GOT3 (cell line): ENCODE results near the gene TTC9.

Source experiments
- DNase-seq: peaks from one replicate; lab custom pipeline; 2025; ENCODE audit warnings: mixed read lengths; lab: John Stamatoyannopoulos, UW

TTC9 gene

GRCh38 chr14:70641548-70642302, at the start of gene TTC9:
TSS of gene TTC9 (plus strand) at chr14:70641916. CDS start at chr14:70642130, 214 bp downstream.
- no peak for DNase-seq

- no peak for DNase-seq
Measured at GRCh38 chr14:70594461-70594860, 47.3 kb upstream of the TTC9 start.

- no peak for DNase-seq
Measured at GRCh38 chr14:70595443-70596185, 46.1 kb upstream of the TTC9 start.

- DNase-seq: no peak
Measured at GRCh38 chr14:70597731-70598130, 44.0 kb upstream of the TTC9 start.

GRCh38 chr14:70599345-70599744, 42.4 kb upstream of the TTC9 start:
- no peak for DNase-seq

GRCh38 chr14:70600382-70601157, 41.1 kb upstream of the TTC9 start, which contains the start of gene MED6:
TSS of gene MED6 (minus strand) at chr14:70600655. CDS start at chr14:70600637, 18 bp downstream.
- peak; percentile 44 for DNase-seq

GRCh38 chr14:70601162-70601561, 40.6 kb upstream of the TTC9 start:
- no peak for DNase-seq

- no peak for DNase-seq
Measured at GRCh38 chr14:70602254-70602653, 39.5 kb upstream of the TTC9 start.

- no peak for DNase-seq
Measured at GRCh38 chr14:70611216-70611615, 30.5 kb upstream of the TTC9 start.

- DNase-seq: no peak
Measured at GRCh38 chr14:70616646-70617045, 25.1 kb upstream of the TTC9 start.

GRCh38 chr14:70618314-70618713, 23.4 kb upstream of the TTC9 start:
- no peak for DNase-seq

- DNase-seq: no peak
Measured at GRCh38 chr14:70619708-70620107, 22.0 kb upstream of the TTC9 start.

GRCh38 chr14:70622111-70622712, 19.5 kb upstream of the TTC9 start:
- no peak for DNase-seq

- no peak for DNase-seq
Measured at GRCh38 chr14:70624972-70625371, 16.7 kb upstream of the TTC9 start.

GRCh38 chr14:70631948-70632347, 9.8 kb upstream of the TTC9 start:
- DNase-seq: no peak

GRCh38 chr14:70635971-70636595, 5.6 kb upstream of the TTC9 start:
- no peak for DNase-seq

GRCh38 chr14:70638416-70638815, 3.3 kb upstream of the TTC9 start:
- no peak for DNase-seq

- no peak for DNase-seq
Measured at GRCh38 chr14:70640938-70641547, 673 bp upstream of the TTC9 start.

- DNase-seq: no peak
Measured at GRCh38 chr14:70642303-70643235, 853 bp downstream of the TTC9 start.

- DNase-seq: no peak
Measured at GRCh38 chr14:70643967-70644366, 2.3 kb downstream of the TTC9 start.
